HEK293 (cell line): ENCODE results near the gene COG3.

Source experiments
- CTCF ChIA-PET: fragments of 350-600 bp; formaldehyde crosslinking; extraction: SDS; loops from one replicate; lab custom pipeline; 2021; ENCODE audit warnings: antibody characterized with exemption; lab: Yijun Ruan, JAX
- POLR2A ChIA-PET: fragments of 300-600 bp; formaldehyde crosslinking; extraction: SDS; loops from one replicate; lab custom pipeline; 2020; ENCODE audit warnings: antibody characterized with exemption, inconsistent platforms; lab: Yijun Ruan, JAX
- H3K27ac ChIP-seq: fragments of 200-500 bp; sonication (Bioruptor generic); 2 replicates; pipeline ENCODE4 v1.5.1; 2014; ENCODE audit warnings: low read depth, low read length, control low read depth, inconsistent platforms; ENCODE audit errors: extremely low read depth
- H3K36me3 ChIP-seq, 2 experiments: fragments of 200-500 bp in 1 of 2; sonication (Bioruptor generic) in 1 of 2; 1 replicate in 1 of 2; 2 replicates in 1 of 2; pipeline ENCODE4 v1.5.1; 2014 to 2017; ENCODE audit warnings: inconsistent platforms in 2 of 2, low read length in 2 of 2; ENCODE audit not compliant: control insufficient read depth in 2 of 2, insufficient read depth in 1 of 2
- H3K4me1 ChIP-seq: fragments of 200-500 bp; sonication (Bioruptor generic); 2 replicates; pipeline ENCODE4 v1.5.1; 2014; ENCODE audit warnings: mild to moderate bottlenecking, low read length, inconsistent platforms; ENCODE audit not compliant: control insufficient read depth, insufficient read depth
- H3K4me3 ChIP-seq: 2 replicates; pipeline ENCODE4 v1.5.1; 2011; ENCODE audit warnings: low read depth, mild to moderate bottlenecking, control low read depth, low read length, moderate library complexity
- H3K9me3 ChIP-seq: fragments of 200-500 bp; sonication (Bioruptor generic); 2 replicates; pipeline ENCODE4 v1.5.1; 2014; ENCODE audit warnings: low read depth, low read length, inconsistent platforms; ENCODE audit not compliant: control insufficient read depth, insufficient read depth
- GLIS1 ChIP-seq: fragments of 450-650 bp; formaldehyde crosslinking; IDR thresholded peaks from 2 replicates; pipeline ENCODE4 v1.5.1; 2016; ENCODE audit warnings: missing biosample characterization, missing genetic modification characterization
- KLF16 ChIP-seq: fragments of 450-650 bp; formaldehyde crosslinking; IDR thresholded peaks from 2 replicates; pipeline ENCODE4 v1.5.1; 2017; ENCODE audit warnings: missing biosample characterization, missing genetic modification characterization
- TCF7L2 ChIP-seq: IDR thresholded peaks from 2 replicates; pipeline ENCODE4 v1.6.1; 2011; ENCODE audit warnings: low read depth, mild to moderate bottlenecking, inconsistent platforms, low read length, moderate library complexity, borderline replicate concordance
- WT1 ChIP-seq: fragments of 450-650 bp; formaldehyde crosslinking; IDR thresholded peaks from 2 replicates; pipeline ENCODE4 v1.5.1; 2016; ENCODE audit warnings: missing biosample characterization, missing genetic modification characterization
- ZNF132 ChIP-seq: fragments of 450-650 bp; formaldehyde crosslinking; IDR thresholded peaks from 2 replicates; pipeline ENCODE4 v1.5.1; 2017; ENCODE audit warnings: missing biosample characterization, missing genetic modification characterization, borderline replicate concordance
- ZNF157 ChIP-seq: fragments of 450-650 bp; formaldehyde crosslinking; IDR thresholded peaks from 2 replicates; pipeline ENCODE4 v1.5.1; 2016; ENCODE audit warnings: missing biosample characterization, missing genetic modification characterization
- ZNF239 ChIP-seq: fragments of 450-650 bp; formaldehyde crosslinking; IDR thresholded peaks from 2 replicates; pipeline ENCODE4 v1.5.1; 2016; ENCODE audit warnings: missing biosample characterization, missing genetic modification characterization
- ZNF350 ChIP-seq: fragments of 450-650 bp; formaldehyde crosslinking; IDR thresholded peaks from 2 replicates; pipeline ENCODE4 v1.5.0; 2017; ENCODE audit warnings: missing biosample characterization, mild to moderate bottlenecking, missing genetic modification characterization
- ZNF404 ChIP-seq: fragments of 450-650 bp; formaldehyde crosslinking; IDR thresholded peaks from 2 replicates; pipeline ENCODE4 v1.5.1; 2017; ENCODE audit warnings: missing biosample characterization, missing genetic modification characterization
- ZNF561 ChIP-seq: fragments of 450-650 bp; IDR thresholded peaks from 2 replicates; pipeline ENCODE4 v1.5.1; 2018; ENCODE audit warnings: missing biosample characterization, missing genetic modification characterization, borderline replicate concordance
- ZNF585B ChIP-seq: fragments of 450-650 bp; formaldehyde crosslinking; IDR thresholded peaks from 2 replicates; pipeline ENCODE4 v1.5.1; 2016; ENCODE audit warnings: missing biosample characterization, missing genetic modification characterization
- ZNF600 ChIP-seq: fragments of 450-650 bp; formaldehyde crosslinking; IDR thresholded peaks from 2 replicates; pipeline ENCODE4 v1.5.1; 2016; ENCODE audit warnings: missing biosample characterization, missing genetic modification characterization
- ZNF660 ChIP-seq: fragments of 450-650 bp; IDR thresholded peaks from 2 replicates; pipeline ENCODE4 v1.5.1; 2018; ENCODE audit warnings: missing biosample characterization, mild to moderate bottlenecking, missing genetic modification characterization
- TF ChIP-seq, protein P1 (sequence below): fragments of 450-650 bp; formaldehyde crosslinking; IDR thresholded peaks from 2 replicates; pipeline ENCODE4 v1.5.1; 2016; ENCODE audit warnings: missing biosample characterization, missing genetic modification characterization, borderline replicate concordance
- TF ChIP-seq, protein P2 (sequence below): fragments of 450-650 bp; formaldehyde crosslinking; IDR thresholded peaks from 2 replicates; pipeline ENCODE4 v1.5.1; 2016; ENCODE audit warnings: missing biosample characterization, missing genetic modification characterization
- TF ChIP-seq, protein P3 (sequence below): fragments of 450-650 bp; formaldehyde crosslinking; IDR thresholded peaks from 2 replicates; pipeline ENCODE4 v1.5.1; 2016; ENCODE audit warnings: missing biosample characterization, missing genetic modification characterization
- TF ChIP-seq, protein P4 (sequence below): fragments of 450-650 bp; formaldehyde crosslinking; IDR thresholded peaks from 2 replicates; pipeline ENCODE4 v1.5.1; 2016; ENCODE audit warnings: missing biosample characterization, missing genetic modification characterization
- TF ChIP-seq, protein P5 (sequence below): fragments of 450-650 bp; formaldehyde crosslinking; IDR thresholded peaks from 2 replicates; pipeline ENCODE4 v1.5.1; 2016; ENCODE audit warnings: missing biosample characterization, missing genetic modification characterization, low read depth

The COG3 gene

DNA sequence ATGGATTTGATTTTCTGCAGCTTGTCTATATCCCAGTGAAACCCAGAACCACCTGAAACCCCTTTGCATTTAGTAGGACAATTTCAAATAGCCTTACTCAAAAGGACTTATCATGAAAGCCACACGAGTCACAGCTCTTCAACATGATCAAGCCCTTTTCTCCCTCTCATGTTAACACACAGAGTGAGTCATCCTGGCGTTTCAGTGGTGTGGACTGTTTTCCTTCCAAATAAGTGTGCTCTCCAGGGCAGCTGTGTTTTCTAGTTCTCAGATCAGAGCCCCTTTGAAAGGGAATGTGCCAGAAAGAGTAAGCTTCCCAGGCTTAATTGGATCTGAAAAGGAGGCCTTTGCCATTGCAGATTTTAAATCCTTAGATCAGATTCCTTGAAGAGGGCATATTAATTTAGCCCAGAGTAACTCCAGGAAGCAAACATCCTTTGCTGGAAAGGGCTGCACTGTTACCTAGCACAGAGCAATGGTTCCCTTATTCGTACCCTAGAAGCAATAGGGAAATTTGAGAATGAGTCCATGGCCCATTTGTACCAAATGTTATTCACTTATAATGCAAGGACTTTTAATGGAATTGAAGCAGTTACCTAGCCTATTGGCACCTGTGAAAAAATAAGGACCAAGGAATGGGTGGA lies 99.5 kb downstream of the COG3 start:
- ChIA-PET POLR2A (no interaction called here), CTCF (no interaction called here)
- Histone ChIP-seq H3K9me3 (no peaks in the 10 kb centered on the region), H3K36me3 (no peaks in the 10 kb centered on the region), H3K4me3 (no peak overlapping the region), H3K4me1 (no peaks in the 10 kb centered on the region), H3K27ac (no peak overlapping the region)
- TF ChIP-seq, protein P1, sequence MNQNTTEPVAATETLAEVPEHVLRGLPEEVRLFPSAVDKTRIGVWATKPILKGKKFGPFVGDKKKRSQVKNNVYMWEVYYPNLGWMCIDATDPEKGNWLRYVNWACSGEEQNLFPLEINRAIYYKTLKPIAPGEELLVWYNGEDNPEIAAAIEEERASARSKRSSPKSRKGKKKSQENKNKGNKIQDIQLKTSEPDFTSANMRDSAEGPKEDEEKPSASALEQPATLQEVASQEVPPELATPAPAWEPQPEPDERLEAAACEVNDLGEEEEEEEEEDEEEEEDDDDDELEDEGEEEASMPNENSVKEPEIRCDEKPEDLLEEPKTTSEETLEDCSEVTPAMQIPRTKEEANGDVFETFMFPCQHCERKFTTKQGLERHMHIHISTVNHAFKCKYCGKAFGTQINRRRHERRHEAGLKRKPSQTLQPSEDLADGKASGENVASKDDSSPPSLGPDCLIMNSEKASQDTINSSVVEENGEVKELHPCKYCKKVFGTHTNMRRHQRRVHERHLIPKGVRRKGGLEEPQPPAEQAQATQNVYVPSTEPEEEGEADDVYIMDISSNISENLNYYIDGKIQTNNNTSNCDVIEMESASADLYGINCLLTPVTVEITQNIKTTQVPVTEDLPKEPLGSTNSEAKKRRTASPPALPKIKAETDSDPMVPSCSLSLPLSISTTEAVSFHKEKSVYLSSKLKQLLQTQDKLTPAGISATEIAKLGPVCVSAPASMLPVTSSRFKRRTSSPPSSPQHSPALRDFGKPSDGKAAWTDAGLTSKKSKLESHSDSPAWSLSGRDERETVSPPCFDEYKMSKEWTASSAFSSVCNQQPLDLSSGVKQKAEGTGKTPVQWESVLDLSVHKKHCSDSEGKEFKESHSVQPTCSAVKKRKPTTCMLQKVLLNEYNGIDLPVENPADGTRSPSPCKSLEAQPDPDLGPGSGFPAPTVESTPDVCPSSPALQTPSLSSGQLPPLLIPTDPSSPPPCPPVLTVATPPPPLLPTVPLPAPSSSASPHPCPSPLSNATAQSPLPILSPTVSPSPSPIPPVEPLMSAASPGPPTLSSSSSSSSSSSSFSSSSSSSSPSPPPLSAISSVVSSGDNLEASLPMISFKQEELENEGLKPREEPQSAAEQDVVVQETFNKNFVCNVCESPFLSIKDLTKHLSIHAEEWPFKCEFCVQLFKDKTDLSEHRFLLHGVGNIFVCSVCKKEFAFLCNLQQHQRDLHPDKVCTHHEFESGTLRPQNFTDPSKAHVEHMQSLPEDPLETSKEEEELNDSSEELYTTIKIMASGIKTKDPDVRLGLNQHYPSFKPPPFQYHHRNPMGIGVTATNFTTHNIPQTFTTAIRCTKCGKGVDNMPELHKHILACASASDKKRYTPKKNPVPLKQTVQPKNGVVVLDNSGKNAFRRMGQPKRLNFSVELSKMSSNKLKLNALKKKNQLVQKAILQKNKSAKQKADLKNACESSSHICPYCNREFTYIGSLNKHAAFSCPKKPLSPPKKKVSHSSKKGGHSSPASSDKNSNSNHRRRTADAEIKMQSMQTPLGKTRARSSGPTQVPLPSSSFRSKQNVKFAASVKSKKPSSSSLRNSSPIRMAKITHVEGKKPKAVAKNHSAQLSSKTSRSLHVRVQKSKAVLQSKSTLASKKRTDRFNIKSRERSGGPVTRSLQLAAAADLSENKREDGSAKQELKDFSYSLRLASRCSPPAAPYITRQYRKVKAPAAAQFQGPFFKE (tag by site-specific recombination): no peak
- no peak for TF ChIP-seq KLF16 (tag by site-specific recombination)
- TF ChIP-seq WT1 (tag by site-specific recombination): no peak
- no peak for TF ChIP-seq ZNF660
- TF ChIP-seq, protein P2, sequence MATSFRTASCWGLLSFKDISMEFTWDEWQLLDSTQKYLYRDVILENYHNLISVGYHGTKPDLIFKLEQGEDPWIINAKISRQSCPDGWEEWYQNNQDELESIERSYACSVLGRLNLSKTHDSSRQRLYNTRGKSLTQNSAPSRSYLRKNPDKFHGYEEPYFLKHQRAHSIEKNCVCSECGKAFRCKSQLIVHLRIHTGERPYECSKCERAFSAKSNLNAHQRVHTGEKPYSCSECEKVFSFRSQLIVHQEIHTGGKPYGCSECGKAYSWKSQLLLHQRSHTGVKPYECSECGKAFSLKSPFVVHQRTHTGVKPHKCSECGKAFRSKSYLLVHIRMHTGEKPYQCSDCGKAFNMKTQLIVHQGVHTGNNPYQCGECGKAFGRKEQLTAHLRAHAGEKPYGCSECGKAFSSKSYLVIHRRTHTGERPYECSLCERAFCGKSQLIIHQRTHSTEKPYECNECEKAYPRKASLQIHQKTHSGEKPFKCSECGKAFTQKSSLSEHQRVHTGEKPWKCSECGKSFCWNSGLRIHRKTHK: no peak

DNA sequence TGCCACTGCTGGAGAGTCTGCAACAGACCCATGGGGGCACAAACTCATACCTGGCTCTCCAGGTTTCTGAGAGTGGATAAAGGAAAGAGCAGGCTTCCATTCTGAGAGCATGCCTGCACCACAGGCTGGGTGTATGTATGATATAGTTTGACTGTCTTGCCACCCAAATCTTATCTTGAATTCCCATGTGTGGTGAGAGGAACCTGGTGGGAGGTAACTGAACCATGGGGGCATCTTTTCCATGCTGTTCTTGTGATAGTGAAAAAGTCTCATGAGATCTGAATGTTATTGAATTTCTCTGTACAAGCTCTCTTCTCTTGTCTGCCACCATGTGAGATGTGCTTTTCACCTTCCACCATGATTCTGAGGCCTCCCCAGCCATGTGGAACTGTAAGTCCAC lies 100.6 kb downstream of the COG3 start:
- H3K4me1 ChIP-seq: no peaks in the 10 kb centered on the region
- CTCF ChIA-PET: no interaction called here
- H3K4me3 ChIP-seq: no peak overlapping the region
- no peaks in the 10 kb centered on the region for H3K36me3 ChIP-seq
- no peaks in the 10 kb centered on the region for H3K9me3 ChIP-seq
- TF ChIP-seq ZNF600 (tag by site-specific recombination) (no peak), ZNF404 (tag by site-specific recombination) (no peak), ZNF585B (no peak), TCF7L2 (no peak), ZNF350 (no peak), ZNF132 (no peak), ZNF157 (tag by site-specific recombination) (no peak), GLIS1 (tag by site-specific recombination) (no peak), ZNF561 (tag by site-specific recombination) (no peak), ZNF239 (tag by site-specific recombination) (no peak)
- TF ChIP-seq, protein P3, sequence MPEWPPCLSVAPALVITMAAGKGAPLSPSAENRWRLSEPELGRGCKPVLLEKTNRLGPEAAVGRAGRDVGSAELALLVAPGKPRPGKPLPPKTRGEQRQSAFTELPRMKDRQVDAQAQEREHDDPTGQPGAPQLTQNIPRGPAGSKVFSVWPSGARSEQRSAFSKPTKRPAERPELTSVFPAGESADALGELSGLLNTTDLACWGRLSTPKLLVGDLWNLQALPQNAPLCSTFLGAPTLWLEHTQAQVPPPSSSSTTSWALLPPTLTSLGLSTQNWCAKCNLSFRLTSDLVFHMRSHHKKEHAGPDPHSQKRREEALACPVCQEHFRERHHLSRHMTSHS: no peak
- TF ChIP-seq, protein P1 (tag by site-specific recombination): no peak
- TF ChIP-seq, protein P4, sequence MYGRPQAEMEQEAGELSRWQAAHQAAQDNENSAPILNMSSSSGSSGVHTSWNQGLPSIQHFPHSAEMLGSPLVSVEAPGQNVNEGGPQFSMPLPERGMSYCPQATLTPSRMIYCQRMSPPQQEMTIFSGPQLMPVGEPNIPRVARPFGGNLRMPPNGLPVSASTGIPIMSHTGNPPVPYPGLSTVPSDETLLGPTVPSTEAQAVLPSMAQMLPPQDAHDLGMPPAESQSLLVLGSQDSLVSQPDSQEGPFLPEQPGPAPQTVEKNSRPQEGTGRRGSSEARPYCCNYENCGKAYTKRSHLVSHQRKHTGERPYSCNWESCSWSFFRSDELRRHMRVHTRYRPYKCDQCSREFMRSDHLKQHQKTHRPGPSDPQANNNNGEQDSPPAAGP (tag by site-specific recombination): no peak
- TF ChIP-seq, protein P5, sequence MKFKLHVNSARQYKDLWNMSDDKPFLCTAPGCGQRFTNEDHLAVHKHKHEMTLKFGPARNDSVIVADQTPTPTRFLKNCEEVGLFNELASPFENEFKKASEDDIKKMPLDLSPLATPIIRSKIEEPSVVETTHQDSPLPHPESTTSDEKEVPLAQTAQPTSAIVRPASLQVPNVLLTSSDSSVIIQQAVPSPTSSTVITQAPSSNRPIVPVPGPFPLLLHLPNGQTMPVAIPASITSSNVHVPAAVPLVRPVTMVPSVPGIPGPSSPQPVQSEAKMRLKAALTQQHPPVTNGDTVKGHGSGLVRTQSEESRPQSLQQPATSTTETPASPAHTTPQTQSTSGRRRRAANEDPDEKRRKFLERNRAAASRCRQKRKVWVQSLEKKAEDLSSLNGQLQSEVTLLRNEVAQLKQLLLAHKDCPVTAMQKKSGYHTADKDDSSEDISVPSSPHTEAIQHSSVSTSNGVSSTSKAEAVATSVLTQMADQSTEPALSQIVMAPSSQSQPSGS (tag by site-specific recombination): no peak
- TF ChIP-seq, all 188 proteins: peak for 0
- POLR2A ChIA-PET: no interaction called here
- no peak overlapping the region for H3K27ac ChIP-seq
